Right ventricle myocardium superior (tissue), 1 donor: ENCODE results near the gene AQR. TPM values are rescaled to one million over a fixed set of nuclear protein-coding genes. Genes with fewer than 3 reads are reported as not detected.

ENCODE experiments used
- ATAC-seq: fragments of 200-7000 bp; cut with Tn5 transposase; one replicate; pipeline ENCODE4 v1.9.1; 2020; ENCODE audit warnings: mild to moderate bottlenecking; ENCODE audit not compliant: poor library complexity
- DNase-seq: peaks from one replicate; pipeline ENCODE4 v3.0.0-alpha.2; 2020
- intact Hi-C: fragments of 100-400 bp; cut with DNase I; formaldehyde crosslinking; loops from one replicate; pipeline ENCODE4 v1.11.2; 2022
- total RNA-seq: library from RNA; stranded (reverse); fragmentation: NEBNext Ultra II Directional; extraction: Animal tissue kit (Norgen Biotek cat#: 25700); gene quantifications from one replicate; pipeline ENCODE4 v1.2.1, GENCODE V29; 2021
- donor health status: DM: no; HTN: yes; CAD: no; lungs with severe emphysema.

AQR gene
- total RNA-seq, 1 donor from 2014 or later: 8.3 TPM

- DNase-seq (no peak), ATAC-seq (no peak)
- intact Hi-C loops: no loop called here
Observed at GRCh38 chr15:34802371-34802770, 167.2 kb downstream of the AQR start.

Other genes with a start within 250 kb of the AQR start
- not detected for gene GJD2, start 214.7 kb downstream of the AQR start, total RNA-seq
- gene ACTC1, start 174.2 kb downstream of the AQR start, total RNA-seq: 12,822 TPM
- 41.8 TPM for gene ZNF770, start 18.5 kb upstream of the AQR start, total RNA-seq
- not detected for gene NANOGP8, start 115.6 kb upstream of the AQR start, total RNA-seq